GM18519 (cell line): ENCODE data around the gene NEK11.

ENCODE experiments used
- ATAC-seq: cut with Tn5 transposase; IDR thresholded peaks from one replicate; pipeline ENCODE4 v1.9.1; 2021; ENCODE audit warnings: mild to moderate bottlenecking, moderate library complexity; ENCODE audit not compliant: unreplicated experiment, low FRiP score

NEK11 gene

DNA sequence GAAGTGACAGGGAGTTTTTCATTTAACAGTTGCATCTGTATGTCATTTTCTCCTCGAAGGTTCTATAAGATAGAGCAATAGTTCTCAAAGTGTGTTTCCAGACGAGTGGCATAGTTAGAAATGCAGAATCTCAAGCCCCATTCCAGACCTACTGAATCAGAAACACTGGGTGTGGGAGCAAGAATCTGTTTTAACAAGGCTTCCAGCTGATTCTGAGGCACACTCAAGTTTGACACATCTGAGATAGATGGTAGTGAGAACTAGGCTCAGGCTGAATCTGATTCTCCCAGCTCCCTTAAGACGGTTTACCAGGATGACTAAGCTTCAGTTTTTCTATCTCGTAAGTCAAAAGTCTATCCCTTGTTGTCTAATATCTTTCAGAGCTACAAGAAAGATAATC, 195.1 kb downstream of the NEK11 start:
- ATAC-seq: no peak

DNA sequence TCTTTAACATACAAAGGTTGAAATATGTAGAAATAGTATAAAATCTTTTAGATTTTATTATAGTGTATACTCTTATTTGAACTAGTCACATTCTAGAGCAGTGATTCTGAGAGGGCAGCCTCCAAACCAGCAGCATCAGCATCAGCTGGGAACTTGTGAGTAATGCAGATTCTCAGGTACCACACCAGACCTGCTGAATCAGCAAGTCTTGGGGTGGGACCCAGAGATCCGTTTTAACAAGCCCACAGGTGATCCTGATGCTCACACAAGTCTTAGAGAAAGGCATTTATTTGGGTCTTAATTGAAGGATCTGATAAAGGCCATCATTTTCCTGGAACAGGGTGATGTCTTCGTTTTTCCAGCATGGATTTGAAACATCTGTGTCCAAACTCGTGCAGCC, 195.9 kb downstream of the NEK11 start:
- no peak for ATAC-seq

DNA sequence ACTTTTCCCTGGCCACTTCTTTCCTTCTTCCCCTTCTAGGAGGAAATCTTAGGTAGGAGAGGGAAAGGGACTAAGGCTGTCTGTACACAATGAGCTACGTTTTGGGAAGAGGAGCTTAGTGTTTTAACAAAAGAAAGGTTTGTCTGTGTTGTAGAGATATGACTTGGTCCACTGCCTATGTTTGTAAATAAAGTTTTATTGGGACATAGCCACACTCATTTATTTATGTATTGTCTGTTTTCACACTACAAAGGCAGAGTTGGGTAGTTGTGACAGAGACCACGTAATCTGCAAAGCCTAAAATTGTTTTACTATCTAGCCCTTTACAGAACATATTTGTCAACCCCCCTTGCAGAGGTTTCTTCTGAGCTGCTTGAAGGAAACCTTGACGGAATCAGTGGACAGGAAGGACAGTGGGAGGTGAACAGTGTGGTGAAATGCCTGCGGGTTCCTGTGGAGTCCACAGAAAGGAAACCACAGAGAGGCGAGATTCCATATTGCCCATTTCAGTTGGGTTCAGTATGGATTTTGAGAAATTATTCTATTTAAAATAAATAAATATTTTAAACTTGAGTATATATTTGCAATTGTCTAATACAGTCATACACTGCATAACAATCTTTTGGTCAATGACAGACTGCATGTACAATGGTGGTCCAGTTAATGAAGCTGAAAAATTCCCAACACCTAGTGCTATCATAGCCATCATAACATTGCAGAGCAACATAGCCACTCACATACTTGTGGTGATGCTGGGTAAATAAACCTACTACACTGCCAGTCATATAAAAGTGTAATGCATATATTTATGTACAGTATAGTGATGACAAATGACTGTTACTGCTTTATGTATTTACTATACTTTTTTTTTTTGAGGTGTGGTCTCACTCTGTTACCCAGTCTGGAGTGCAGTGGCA, 197.0 kb downstream of the NEK11 start:
- ATAC-seq: no peak

DNA sequence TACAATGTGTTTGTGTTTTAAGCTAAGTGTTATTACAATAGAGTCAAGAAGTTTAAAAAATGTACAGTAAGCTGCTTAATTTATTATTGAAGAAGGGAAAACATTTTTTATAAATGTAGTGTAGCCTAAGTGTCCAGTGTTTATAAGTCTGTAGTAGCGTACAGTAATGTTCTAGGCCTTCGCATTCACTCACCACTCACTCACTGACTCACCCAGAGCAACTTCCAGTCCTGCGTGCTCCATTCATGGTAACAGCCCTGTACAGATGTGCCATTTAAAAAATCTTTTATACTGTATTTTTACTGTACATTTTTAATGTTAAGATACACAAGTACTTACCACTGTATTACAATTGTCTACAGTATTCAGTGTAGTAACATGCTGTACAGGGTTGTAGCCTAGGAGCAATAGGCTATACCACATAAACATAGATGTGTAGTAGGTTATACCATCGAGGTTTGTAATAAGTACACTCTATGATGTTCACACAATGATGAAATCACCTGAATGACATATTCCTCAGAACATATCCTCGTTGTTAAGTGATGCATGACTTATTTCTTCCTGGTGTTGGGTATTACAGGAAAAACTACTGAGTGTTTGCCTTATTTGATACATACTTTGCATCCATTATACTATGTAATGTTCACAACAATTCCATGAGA, 198.3 kb downstream of the NEK11 start:
- no peak for ATAC-seq

DNA sequence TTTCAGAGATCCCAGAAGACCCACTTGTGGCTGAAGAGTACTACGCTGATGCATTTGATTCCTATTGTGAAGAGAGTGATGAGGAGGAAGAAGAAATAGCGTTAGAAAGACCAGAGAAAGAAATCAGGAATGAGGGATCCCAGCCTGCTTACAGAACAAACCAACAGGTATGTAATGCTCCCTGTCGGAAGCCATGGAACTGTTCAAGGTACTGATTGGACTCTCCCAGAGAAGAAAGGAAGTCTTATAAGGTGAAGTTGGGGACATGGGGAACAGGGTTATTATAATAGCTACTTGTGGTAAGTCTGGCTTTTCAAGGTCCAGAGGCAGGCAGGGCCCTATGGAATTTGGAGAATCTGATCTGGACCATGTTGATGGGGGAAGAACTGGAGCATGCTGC, 201.8 kb downstream of the NEK11 start:
- ATAC-seq: no peak

DNA sequence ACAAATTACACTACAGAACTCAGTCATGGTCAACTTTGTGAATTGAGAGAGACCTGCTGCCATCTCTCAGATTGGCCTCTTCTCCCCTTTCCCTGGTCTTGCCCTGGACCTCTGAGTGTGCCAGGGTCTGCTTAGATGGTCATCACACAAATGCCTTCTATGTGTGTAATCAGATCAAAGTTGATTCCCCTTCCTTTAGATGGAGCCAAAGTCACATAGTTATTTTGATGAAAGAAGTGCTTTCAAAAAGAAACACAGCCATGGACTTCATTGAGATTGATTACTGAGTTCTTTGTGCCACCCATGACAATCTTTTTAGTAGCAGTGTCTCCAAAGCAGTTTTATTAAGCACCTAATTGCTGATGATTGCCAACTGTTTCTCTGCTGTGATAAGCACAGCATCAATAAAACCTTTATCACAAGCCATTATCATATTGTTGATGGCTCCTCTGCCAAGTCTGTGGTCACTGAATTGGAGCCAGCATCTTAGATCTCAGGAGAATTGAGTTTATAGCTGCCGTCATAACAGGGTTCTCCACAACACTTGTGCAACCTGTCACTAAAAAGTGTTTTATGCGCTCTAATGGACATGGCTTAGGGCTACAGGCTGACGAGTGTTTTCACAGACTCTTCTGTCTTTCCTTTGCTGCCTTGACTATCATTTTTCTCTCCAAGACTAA, 205.2 kb downstream of the NEK11 start:
- ATAC-seq: no peak

DNA sequence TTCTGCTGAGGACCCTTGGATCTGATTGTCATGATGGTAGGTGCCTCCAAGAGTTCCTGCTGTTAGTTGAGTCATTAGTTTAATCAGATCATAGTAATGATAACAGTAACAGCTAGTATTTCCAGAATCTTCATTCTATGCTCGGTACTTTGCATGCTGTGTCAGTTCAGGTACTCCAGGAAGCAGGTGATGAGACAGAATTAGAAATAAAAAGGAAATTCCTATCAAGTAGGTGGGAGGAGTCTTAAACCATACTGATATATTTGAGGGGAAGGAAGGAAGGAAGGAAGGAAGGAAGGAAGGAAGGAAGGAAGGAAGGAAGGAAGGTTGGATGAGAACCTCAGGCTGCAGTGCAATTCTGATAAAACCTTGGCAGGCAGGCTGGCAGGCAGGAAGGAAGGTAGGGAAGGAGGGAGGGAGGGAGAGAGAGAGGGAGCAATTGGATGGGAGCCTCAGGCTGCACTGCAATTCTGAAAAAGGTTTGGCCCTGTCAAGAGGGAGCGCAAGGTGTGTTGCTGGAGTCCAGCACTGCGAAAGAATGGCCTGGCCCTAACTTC, 206.1 kb downstream of the NEK11 start:
- ATAC-seq: no peak

DNA sequence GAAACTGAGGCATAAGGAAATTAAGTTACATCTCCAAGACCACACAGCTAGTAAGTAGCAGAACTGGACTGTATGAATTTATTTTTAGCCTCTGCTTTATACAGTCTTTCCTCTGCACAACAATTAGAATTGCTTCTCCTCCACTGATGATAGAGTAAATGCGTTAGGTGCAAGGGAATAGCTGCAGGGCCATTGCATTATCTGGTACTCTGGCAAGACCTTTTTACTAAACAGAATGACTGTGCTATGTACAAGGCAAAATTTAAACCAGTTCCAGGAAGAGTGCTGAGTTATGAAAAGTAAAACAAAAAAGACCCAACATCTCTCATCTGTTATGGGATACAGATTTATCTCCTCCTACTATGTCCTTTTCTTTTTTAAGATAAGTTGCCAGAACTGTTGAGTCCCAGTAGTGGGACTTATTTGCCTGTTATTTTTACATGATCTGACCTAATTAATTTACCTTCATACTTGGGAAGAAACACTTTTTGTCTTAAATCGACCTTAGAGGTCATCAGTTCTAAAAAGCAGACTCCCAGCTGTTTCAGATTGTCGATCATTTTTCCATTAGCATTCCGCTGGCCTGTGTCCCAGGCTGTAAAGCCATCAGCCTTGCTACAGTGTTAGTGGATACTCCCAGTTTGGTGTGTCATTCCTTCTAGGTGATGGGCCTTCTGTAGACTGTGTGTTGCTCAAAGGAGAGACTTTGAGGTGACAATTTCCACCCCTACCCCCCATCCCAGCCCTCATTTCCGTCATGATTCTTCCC, 207.4 kb downstream of the NEK11 start:
- no peak for ATAC-seq

DNA sequence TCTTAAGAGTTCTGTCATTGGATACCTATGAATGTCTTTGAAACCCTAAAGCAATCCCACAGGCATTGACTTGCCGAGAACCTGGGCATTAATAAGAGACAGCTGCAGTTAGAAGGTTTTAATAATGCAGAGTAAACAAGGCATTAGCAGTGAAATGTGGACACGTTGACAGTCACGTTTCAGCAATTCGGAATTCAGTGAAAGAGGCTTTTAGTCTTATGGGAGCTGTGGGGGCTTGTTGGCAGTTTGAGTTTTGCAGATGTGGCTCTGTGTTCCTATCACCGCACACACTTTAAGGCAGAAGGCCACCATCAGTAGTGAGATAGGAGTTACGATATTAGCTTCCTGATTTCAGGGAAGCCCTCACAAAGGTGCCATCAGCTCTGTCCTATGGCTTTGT, 209.7 kb downstream of the NEK11 start:
- ATAC-seq: no peak

DNA sequence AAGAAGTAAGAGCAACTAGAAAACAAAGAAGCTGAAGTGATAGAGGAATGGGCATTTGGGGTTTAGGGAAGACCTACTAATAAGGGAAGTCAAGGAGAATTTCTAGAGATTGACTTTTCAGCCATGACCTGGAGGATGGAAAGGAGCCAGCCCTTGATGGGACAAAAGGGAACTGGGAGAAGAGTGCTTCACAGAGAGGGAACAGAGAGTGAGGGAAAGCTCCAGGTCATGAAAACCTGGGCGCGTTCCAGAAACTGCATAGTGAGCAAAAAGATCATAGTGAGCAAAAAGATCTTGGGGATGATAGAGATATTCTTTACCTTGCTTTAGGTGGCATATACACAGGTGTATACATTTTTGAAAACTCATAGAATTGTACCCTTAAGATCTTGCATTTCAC, 211.8 kb downstream of the NEK11 start:
- no peak for ATAC-seq

DNA sequence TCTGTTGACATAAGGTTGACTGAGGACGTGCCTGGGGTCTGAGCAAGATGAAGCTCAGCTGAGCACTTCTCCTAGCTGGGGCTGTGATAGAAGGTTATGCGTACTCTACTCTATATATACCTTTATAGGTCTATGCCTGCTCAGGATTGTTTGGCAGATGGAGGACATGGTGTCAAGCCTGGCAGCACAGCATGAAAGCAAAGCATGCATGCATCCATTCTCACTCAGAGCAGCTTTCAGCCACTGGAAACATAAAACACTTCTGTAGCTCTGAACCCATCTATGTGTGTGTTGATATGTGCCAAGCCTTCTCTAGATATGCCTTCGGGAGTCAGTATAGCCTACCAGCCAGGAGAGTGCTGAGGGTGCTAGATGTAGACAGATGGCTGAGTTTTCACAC, 212.6 kb downstream of the NEK11 start:
- ATAC-seq: no peak

DNA sequence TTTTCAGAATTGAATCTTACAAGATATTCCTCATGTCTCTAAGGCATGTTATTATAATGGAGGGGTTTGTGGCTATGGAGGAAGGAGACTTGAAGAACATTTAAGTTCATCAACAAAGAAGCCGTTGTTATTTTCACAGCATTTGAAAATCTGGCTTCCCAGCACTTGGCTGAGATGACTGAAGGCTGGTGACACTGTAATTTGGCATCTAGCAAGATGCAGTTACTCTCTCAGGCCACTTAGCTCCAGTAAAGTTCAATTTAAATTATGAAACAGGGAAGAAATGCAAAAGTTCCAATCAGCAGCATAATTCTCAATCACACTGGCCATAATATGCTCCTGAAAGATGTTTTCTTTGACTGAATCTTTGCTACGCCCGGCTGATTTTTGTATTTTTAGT, 215.5 kb downstream of the NEK11 start:
- no peak for ATAC-seq

DNA sequence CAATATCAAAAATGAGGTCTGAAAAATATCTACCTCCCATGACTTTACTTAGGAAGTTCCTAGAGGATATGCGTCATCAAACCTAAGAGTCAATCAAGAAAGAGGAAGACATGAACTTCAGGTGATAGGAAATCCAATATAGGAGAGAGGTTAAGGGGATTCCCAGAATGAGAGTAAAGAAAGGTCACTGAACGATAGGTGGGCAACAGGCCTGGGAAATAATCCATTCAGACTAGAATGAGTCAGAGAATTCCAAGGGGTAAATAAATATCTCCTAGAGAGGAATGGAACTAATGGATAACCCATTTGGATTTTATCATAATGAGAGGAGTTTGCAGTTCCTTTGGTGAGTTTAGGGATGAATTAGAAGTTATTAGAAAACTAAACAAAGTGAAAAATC, 223.8 kb downstream of the NEK11 start:
- no peak for ATAC-seq

DNA sequence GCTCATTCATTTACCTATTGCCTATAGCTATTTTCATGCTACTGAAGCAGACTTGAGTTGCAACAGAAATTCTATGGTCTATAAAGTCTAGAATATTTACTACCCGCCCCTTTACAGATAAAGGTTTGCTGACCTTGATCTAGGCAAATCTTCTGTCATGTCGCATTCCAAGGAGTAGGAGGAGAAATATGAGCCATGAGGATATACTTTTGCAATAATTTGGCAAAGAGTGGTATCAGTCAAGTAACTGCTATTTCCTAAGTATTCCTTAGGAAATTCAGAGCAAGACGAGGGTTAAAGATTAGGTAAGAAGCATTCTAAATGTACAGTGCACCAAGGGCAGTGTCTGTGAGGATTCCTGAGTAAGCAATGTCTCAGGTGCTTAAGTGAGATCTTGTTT, 233.8 kb downstream of the NEK11 start:
- ATAC-seq: no peak

DNA sequence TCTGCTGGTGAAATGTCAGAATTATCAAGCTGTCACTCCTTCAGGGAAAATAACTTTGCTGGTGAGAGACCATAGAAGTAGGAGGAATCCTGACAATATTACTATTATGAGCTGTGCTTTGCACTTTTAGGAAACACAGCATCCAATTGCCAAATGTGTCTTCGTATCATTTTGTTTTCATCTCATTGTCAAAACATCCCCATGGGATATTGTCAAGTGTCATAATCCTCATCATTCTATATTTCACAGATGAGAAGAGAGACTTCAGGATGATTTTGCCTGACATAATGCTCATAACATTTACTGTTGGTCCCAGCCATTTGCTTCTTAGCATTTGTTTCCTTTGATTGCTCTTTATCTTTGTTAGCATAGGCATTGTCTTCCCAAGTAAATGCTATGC, 234.4 kb downstream of the NEK11 start:
- no peak for ATAC-seq

DNA sequence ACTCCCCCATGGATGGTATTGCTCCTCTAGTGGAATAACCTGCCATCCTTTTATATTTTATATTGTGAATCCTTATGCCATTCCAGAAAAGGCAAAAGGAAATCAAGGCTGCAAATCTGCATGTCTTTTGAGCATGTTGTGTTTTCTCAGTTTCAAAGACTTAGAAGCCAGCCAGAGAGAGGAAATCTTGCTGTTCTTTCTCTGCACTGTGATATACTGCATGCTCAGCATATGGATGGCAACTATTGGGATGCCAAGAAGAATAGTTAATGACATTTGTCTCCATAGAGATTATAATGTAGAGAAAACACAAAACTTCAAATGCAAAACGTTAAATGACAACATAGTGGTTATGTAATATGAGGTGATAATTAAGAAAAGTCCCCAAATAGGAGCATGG, 248.9 kb downstream of the NEK11 start:
- no peak for ATAC-seq

DNA sequence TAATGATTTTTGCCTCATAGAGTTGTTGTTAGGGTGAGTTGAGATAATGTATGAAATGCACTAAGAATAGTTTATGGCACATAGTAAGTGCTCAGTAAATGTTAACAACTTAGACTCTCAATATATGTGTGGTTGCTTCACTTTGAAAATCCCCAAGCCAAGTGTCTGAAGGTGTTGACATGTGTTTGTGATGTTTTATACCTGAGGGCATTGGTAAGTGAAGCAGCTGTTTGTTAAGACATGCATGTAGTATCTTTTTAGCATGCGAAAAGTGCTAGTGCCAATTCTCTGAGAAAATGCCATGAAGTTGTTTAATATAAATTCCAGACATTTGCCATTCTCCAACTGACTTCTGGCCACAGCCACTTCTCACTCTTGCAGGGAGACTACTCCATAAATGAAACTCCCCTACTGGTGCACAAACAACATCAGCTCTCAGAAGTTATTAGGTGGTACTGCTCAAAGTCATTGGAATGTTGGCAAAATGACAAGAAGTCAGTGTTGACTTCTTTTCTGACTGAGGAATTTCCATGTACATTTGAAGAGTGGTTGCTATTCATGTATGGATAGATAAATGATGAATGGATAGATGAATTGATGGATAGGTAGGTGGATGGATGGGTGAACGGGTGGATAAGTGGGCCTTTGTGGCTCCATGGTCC, 251.3 kb downstream of the NEK11 start:
- ATAC-seq: no peak

DNA sequence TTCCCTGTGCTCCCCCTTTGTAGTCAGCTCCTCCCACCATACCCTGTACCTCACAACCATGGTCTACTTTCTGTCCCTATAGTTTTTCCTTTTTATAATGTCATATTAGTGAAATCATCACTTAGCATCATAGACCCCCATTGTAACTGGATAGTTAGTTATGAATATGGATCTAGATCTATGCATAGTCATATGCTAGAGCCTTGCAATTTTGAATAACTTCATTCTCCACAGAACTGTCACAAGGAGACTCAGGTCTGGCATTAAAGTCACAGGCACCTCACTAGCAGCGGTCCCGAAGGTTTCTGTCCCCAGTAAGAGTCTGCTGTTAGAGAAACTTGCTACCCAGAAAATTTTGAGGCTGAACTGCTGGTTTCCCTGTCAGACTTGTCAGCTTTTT, 252.9 kb downstream of the NEK11 start:
- ATAC-seq: no peak

DNA sequence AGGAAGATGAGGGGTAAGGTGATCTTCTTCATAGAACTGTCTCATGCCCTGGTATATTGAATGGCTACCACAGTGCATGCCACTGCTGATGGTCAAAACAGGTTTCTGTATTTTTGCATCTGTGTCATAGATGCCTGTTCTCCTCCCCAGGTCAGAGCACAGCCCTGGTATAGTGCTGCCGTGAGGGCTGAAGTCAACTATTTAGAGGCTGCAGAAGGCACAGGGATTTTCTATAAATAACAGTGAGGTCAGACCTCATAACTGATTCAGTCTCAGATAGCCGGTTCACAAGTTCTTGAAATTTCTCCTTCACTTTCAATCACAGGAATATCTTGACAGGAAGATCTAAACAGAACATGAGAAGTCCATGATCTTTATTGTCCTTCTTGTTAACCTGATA, 255.7 kb downstream of the NEK11 start:
- ATAC-seq: no peak

DNA sequence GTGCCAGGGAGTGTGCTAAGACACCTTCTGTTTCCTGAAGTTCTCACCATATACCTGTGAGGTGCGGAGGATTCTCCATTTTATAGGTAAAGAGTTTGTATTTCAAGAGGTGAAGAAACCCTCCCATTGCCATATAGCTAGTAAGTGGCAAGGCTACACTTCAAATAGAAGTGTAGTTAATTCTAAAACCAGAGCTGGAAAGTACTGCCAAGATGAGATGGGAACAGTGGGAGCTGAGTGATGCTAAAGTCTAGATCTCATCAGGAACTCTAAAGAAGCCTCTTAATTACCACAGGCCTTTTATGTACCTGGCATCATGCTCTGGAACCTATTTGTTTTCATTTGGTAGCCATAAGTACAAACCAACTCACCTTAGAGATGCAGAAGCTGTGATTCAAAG, 256.3 kb downstream of the NEK11 start:
- no peak for ATAC-seq
